Measurements from ENCODE around the gene SBNO2.
A peak's percentile ranks its signal among the peaks of the same experiment; 100 is the strongest.

SBNO2 gene

GRCh38 chr19:1073063-1073955 lies 100.8 kb downstream of the SBNO2 start:
- no peak for DNase-seq (ENCODE audit: low read depth in 2 of 2)

- DNase-seq (ENCODE audit: low read depth in 2 of 2): no peak
Observed at GRCh38 chr19:1072371-1073015, 101.6 kb downstream of the SBNO2 start.

DNA sequence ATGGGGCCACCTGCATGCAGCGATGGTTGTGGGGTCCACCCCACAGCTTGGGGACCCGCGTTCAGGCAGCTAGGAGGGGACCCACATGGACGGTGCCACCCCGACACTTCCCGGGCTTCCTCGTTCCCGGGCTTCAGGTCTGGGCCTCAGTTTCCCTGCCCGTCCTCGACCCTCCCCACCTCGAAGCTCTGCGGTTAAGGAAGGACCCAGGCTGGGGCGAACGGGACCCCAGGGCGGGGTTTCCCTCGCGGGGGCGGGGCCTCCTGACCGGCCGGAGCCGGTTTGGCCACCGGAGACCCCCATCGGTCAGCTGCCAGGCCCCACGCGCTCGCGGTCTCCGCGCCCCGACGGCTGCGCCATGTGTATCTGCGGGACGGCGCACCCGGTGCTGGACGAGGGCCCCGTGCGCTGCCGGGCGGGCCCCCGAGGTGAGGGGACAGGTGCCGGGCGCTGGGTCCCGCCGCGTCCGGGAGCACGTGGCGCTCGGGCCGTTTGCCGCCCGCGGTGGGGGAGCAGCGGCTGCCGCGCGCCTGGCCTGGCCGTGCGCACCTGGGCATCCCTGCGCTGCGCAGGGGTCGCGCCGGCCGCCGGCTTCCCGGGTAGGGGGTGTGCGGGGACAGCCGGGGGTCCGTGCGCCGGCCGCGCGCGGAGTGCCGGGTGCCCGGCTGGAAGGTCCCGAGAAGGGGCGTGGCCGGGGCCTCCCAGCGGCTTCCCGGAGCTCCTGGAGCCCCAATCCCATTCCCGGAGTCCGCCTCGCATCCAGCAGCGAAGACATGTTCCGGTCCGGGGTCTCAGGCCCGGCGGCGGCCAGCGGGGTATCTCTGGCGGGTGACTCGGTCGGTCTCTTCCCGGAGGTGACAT lies 102.9 kb downstream of the SBNO2 start:
- DNase-seq (ENCODE audit: low read depth in 2 of 2): no peak

GRCh38 chr19:1070576-1070930 lies 103.5 kb downstream of the SBNO2 start:
- DNase-seq (ENCODE audit: low read depth in 2 of 2): no peak

GRCh38 chr19:1069009-1069779 lies 104.9 kb downstream of the SBNO2 start:
- DNase-seq (ENCODE audit: low read depth in 2 of 2): peak in 1 of 2 donors; percentile 57

DNA sequence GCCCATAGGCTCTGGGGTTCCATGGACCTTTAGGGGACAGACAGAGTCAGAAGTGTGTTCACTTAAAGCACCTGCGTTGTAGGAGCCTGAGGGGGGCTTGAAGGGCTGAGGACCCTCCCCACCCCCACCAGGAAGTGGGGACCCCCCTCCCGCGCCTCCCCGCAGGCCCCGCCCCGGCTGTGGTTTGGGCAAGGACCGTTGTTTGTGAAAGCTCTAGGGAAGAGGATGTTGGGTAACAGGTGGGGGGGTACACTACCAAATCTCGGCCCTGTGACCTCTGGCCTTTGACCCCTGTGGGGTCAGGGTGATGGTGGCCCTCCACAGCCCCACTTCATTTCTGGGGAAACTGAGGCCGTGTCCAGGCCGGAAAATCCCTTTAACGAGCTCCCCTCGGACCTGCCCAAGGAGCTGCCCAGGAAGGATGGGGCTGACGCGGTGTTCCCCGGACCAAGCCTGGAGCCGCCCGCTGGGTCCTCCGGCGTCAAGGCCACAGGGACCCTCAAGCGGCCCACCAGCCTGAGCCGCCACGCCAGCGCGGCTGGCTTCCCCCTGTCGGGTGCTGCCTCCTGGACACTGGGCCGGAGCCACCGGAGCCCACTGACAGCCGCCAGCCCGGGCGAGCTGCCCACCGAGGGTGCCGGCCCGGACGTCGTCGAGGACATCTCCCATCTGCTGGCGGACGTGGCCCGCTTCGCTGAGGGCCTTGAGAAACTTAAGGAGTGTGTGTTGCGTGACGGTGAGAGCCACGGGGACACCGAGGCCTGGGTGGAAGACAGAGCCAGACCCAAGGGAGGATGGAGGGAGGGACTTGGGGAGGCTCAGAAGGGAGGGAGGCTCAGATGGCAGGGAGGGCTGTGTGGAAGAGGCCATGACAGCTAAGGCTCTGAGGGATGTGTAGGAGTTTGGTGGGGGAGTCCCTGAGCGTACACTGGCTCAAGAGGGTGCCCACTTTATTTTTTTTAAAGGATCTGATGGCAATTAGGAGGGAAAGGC lies 105.8 kb downstream of the SBNO2 start:
- no peak for DNase-seq (ENCODE audit: low read depth in 2 of 2)

GRCh38 chr19:1067341-1067957 lies 106.6 kb downstream of the SBNO2 start:
- no peak for DNase-seq (ENCODE audit: low read depth in 2 of 2)

GRCh38 chr19:1066748-1067340 lies 107.2 kb downstream of the SBNO2 start, which contains the start of gene ARHGAP45:
Gene ARHGAP45 (plus strand): TSS chr19:1067167. CDS start chr19:1067406, 239 bp downstream.
- peak; percentile 69 to 77 for DNase-seq (ENCODE audit: low read depth in 2 of 2)

DNA sequence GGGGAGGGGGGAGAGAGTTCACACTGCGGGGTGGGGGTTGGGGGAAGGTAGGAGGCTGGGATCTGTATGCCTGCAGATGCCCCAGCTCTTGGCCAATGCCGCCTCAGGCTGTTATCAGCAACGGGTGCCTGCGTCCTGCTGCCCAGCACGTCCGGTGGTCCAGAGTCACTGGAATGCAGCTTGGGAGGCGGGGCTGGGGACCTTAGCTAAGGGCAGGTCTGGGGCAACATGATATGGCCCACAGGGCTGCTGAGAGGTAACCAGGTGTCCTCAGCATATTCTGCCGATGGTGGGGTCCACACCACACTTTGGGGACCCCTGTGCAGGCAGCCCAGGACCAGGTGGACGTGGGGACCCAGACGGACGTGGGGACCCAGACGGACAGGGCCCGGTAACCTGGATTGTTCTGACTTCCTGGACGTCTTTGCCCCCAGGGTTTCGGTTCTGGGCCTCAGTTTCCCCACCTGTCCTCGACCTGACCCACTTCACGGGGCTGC lies 107.8 kb downstream of the SBNO2 start:
- no peak for DNase-seq (ENCODE audit: low read depth in 2 of 2)

DNA sequence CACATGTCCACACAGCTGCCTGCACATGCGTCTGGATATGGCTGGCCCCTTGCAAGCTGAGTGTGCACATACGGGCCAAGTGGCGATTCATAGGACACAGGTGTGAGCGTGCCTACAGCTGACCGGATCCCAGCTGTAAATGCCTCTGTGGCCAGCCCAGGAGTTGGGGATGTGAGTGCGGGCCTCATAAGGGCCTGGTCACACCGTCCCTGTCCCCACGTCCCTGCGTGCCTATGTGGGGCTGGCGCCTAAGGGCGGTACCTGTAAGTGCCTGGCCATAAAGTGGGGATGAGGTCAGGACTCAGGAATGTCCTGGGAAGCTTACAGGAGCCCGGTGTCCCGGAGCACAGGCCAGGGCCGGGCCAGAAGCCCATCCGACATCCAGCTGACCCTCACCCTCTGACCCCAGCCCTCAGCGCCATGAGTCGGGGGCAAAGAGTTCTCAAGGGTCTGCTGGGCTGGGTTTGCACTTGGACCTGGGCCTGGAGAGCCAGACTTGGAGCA lies 108.4 kb downstream of the SBNO2 start:
- DNase-seq (ENCODE audit: low read depth in 2 of 2): no peak

- peak; percentile 58 to 67 for DNase-seq (ENCODE audit: low read depth in 2 of 2)
Observed at GRCh38 chr19:1064661-1065605, 109.1 kb downstream of the SBNO2 start.

DNA sequence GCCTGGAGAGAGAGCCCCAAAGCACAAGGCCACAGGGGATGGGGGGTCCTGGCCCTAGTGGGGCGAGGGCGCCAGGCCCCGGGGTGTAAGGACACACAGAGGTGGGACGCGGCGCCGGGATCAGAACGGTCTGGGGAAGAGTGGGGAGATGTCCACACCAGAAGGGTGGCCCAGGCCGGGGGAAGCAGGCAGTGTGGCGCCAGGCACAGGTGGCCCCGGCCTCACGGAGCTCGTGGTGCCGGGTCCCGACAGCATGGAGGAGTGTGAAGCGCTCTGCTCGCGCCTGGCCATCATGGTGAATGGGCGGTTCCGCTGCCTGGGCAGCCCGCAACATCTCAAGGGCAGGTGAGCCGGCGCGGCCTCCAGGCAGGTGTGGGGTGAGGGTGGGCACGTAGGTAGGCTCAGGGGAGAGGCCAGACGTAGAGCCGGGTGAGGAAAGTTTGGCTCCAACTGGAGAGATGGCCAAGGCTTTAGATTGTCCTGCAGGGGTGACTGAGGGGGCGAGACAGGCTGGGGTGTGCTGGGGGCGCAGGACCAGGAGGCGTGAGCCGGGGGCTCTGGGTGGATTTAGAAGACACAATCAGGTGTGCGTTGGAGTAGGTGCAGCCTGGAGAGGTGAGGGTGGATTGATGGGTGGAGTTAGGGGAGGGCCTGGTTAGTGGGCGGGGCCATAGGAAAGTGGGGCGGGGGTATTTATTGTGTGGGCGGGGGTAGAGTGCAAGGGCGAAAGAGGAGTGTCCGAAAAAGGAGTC lies 110.0 kb downstream of the SBNO2 start:
- no peak for DNase-seq (ENCODE audit: low read depth in 2 of 2)

- peak in 1 of 2 donors; percentile 65 for DNase-seq (ENCODE audit: low read depth in 2 of 2)
Observed at GRCh38 chr19:1063030-1063908, 110.8 kb downstream of the SBNO2 start.

DNA sequence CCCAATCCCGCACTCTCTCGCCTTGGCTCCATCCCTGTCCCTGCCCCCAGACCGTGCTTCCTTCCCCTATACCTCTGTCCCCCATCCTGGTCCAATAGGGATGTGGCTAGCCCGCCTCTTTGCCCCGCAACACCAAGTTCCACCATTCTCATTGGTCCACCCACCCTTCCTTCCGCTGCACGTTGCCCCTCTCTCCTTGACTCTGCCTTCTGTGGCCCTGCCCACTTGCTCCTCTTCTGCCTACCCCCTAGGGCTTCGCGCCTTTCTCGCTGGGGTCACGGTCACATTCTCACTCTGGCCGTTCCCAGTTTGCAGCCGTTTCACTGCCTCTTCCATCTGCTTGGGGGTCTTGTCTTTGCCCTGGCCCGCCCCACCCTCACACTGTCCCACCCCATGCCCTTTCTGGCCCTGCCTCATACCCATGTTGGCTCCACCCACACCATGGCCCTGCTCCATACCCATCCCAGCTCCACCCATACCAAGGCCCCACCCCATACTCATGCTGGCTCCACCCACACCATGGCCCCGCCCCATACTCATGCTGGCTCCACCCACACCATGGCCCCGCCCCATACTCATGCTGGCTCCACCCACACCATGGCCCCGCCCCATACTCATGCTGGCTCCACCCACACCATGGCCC lies 111.6 kb downstream of the SBNO2 start:
- DNase-seq (ENCODE audit: low read depth in 2 of 2): no peak

DNA sequence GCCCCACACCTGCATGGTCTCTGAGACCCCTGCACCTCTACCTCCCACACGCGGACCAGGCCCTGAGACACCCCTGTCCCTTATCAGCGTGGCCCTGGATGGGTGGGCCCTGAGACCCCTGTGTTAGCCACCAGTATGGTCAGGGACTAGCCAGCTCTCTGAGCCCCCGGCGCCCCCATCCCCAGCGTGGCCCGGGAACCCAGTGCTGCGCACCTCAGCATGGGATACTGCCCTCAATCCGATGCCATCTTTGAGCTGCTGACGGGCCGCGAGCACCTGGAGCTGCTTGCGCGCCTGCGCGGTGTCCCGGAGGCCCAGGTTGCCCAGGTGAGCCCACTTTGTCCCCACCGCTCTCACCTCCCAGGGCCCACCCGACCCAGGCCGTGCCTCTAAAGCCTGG lies 112.1 kb downstream of the SBNO2 start:
- DNase-seq (ENCODE audit: low read depth in 2 of 2): no peak
